H9 (cell line): Measurements from ENCODE around the gene PCDHGB1. TPM values are rescaled to one million over a fixed set of nuclear protein-coding genes. Genes with fewer than 3 reads are reported as not detected.

Experiments used
- DNase-seq: peaks from one replicate; pipeline ENCODE4 v3.0.0-alpha.2; 2017
- H2AFZ ChIP-seq: one replicate; pipeline ENCODE4 v1.6.1; 2013; ENCODE audit warnings: mild to moderate bottlenecking, low read length, control low read depth, moderate library complexity
- H2AK5ac ChIP-seq: 2 replicates; pipeline ENCODE4 v1.6.1; 2013; ENCODE audit warnings: low read length, control low read depth, mixed read lengths; ENCODE audit not compliant: insufficient read length
- H2BK120ac ChIP-seq: one replicate; pipeline ENCODE4 v1.6.1; 2013; ENCODE audit warnings: low read depth, mild to moderate bottlenecking, low read length, control low read depth, inconsistent platforms; ENCODE audit not compliant: poor library complexity, severe bottlenecking
- H2BK12ac ChIP-seq: 2 replicates; pipeline ENCODE4 v1.6.1; 2013; ENCODE audit warnings: low read length, control low read depth, mixed read lengths, low read depth; ENCODE audit not compliant: insufficient read length
- H2BK15ac ChIP-seq: 2 replicates; pipeline ENCODE4 v1.6.1; 2013; ENCODE audit warnings: low read depth, low read length, control low read depth
- H2BK20ac ChIP-seq: one replicate; pipeline ENCODE4 v1.6.1; 2013; ENCODE audit warnings: low read depth, mild to moderate bottlenecking, low read length, control low read depth, inconsistent platforms; ENCODE audit not compliant: poor library complexity, severe bottlenecking
- H2BK5ac ChIP-seq: 2 replicates; pipeline ENCODE4 v1.6.1; 2013; ENCODE audit warnings: low read length, control low read depth, mixed read lengths; ENCODE audit not compliant: insufficient read length
- H3K14ac ChIP-seq: 2 replicates; pipeline ENCODE4 v1.6.1; 2013; ENCODE audit warnings: low read length, control low read depth; ENCODE audit not compliant: insufficient read depth
- H3K18ac ChIP-seq: 2 replicates; pipeline ENCODE4 v1.6.1; 2013; ENCODE audit warnings: low read depth, mild to moderate bottlenecking, mixed read lengths, low read length, control low read depth; ENCODE audit not compliant: insufficient read length
- H3K23ac ChIP-seq: 2 replicates; pipeline ENCODE4 v1.6.1; 2013; ENCODE audit warnings: low read length, control low read depth, mixed read lengths, low read depth; ENCODE audit not compliant: insufficient read length
- H3K23me2 ChIP-seq: 2 replicates; pipeline ENCODE4 v1.6.1; 2013; ENCODE audit warnings: low read depth, mild to moderate bottlenecking, mixed read lengths, low read length, control low read depth; ENCODE audit not compliant: insufficient read length, poor library complexity, severe bottlenecking
- H3K27ac ChIP-seq: 2 replicates; pipeline ENCODE4 v1.5.1; 2013; ENCODE audit warnings: low read length, control low read depth, mixed read lengths, low read depth; ENCODE audit not compliant: insufficient read length
- H3K27me3 ChIP-seq: 2 replicates; pipeline ENCODE4 v1.6.1; 2013; ENCODE audit warnings: low read length, control low read depth, inconsistent platforms; ENCODE audit not compliant: insufficient read depth
- H3K4ac ChIP-seq: 2 replicates; pipeline ENCODE4 v1.6.1; 2013; ENCODE audit warnings: low read depth, mild to moderate bottlenecking, control low read depth, inconsistent platforms, low read length, moderate library complexity
- H3K4me1 ChIP-seq: 2 replicates; pipeline ENCODE4 v1.6.1; 2013; ENCODE audit warnings: low read length, control low read depth, inconsistent platforms; ENCODE audit not compliant: insufficient read depth
- H3K4me2 ChIP-seq: 2 replicates; pipeline ENCODE4 v1.6.1; 2013; ENCODE audit warnings: low read length, control low read depth, mixed read lengths; ENCODE audit not compliant: insufficient read length, insufficient read depth
- H3K56ac ChIP-seq: 2 replicates; pipeline ENCODE4 v1.6.1; 2013; ENCODE audit warnings: low read depth, mild to moderate bottlenecking, mixed read lengths, low read length, control low read depth; ENCODE audit not compliant: insufficient read length
- H3K79me1 ChIP-seq: 2 replicates; pipeline ENCODE4 v1.6.1; 2013; ENCODE audit warnings: low read depth, mild to moderate bottlenecking, moderate library complexity, low read length, control low read depth, inconsistent platforms; ENCODE audit not compliant: insufficient read depth, poor library complexity, severe bottlenecking
- H3K79me2 ChIP-seq: 2 replicates; pipeline ENCODE4 v1.6.1; 2013; ENCODE audit warnings: low read length, control low read depth, inconsistent platforms; ENCODE audit not compliant: insufficient read depth
- H3K9ac ChIP-seq: 2 replicates; pipeline ENCODE4 v1.6.1; 2013; ENCODE audit warnings: low read length, control low read depth, mixed read lengths; ENCODE audit not compliant: insufficient read length; ENCODE audit errors: extremely low read depth
- H3K9me3 ChIP-seq: one replicate; pipeline ENCODE4 v1.6.1; 2013; ENCODE audit warnings: low read depth, low read length, inconsistent platforms; ENCODE audit not compliant: control insufficient read depth
- H3T11ph ChIP-seq: one replicate; pipeline ENCODE4 v1.6.1; 2013; ENCODE audit warnings: mild to moderate bottlenecking, low read length, control low read depth, inconsistent platforms
- H4K20me1 ChIP-seq: one replicate; pipeline ENCODE4 v1.6.1; 2013; ENCODE audit not compliant: control insufficient read depth, insufficient read length, insufficient read depth
- H4K5ac ChIP-seq: 2 replicates; pipeline ENCODE4 v1.6.1; 2013; ENCODE audit warnings: low read depth, mild to moderate bottlenecking, mixed read lengths, low read length, control low read depth; ENCODE audit not compliant: insufficient read length
- H4K8ac ChIP-seq: replicated peaks from 2 replicates; pipeline ENCODE4 v1.6.1; 2013; ENCODE audit warnings: low read length, control low read depth, mixed read lengths, low read depth; ENCODE audit not compliant: insufficient read length
- H4K91ac ChIP-seq: 2 replicates; pipeline ENCODE4 v1.6.1; 2013; ENCODE audit warnings: low read depth, mild to moderate bottlenecking, moderate library complexity, mixed read lengths, low read length, control low read depth; ENCODE audit not compliant: insufficient read length
- H3K27ac Mint-ChIP-seq, 3 experiments: 2 replicates in 2 of 3; 3 replicates in 1 of 3; pipeline ENCODE4 v1.8.0; 2020 to 2021; ENCODE audit warnings: mixed read lengths in 3 of 3, mild to moderate bottlenecking in 1 of 3, moderate library complexity in 1 of 3
- H3K27me3 Mint-ChIP-seq: 2 replicates; pipeline ENCODE4 v1.8.0; 2021; ENCODE audit warnings: low read depth, mild to moderate bottlenecking, moderate library complexity, mixed read lengths
- H3K36me3 Mint-ChIP-seq, 3 experiments: 2 replicates in 2 of 3; 3 replicates in 1 of 3; pipeline ENCODE4 v1.8.0; 2020 to 2021; ENCODE audit warnings: low read depth in 3 of 3, mixed read lengths in 3 of 3; ENCODE audit not compliant: insufficient read depth in 1 of 3
- H3K4me1 Mint-ChIP-seq, 2 experiments: 2 replicates each; pipeline ENCODE4 v1.8.0; 2020; ENCODE audit warnings: mixed read lengths in 2 of 2
- H3K4me3 Mint-ChIP-seq, 2 experiments: 2 replicates in 1 of 2; 3 replicates in 1 of 2; pipeline ENCODE4 v1.8.0; 2020 to 2021; ENCODE audit warnings: mild to moderate bottlenecking in 2 of 2, mixed read lengths in 2 of 2, moderate library complexity in 1 of 2
- H3K9me3 Mint-ChIP-seq, 2 experiments: 2 replicates in 1 of 2; 3 replicates in 1 of 2; pipeline ENCODE4 v1.8.0; 2020; ENCODE audit warnings: mild to moderate bottlenecking in 2 of 2, mixed read lengths in 2 of 2, moderate library complexity in 1 of 2
- CTCF ChIP-seq: fragments of 200-600 bp; sonication (generic); conservative IDR thresholded peaks from 3 replicates; pipeline ENCODE4 v1.8.0; 2021; ENCODE audit warnings: antibody characterized with exemption, mild to moderate bottlenecking
- WGBS: extraction: QIAGEN DNeasy Blood & Tissue Kit; methylation state at CpG from one replicate; pipeline ENCODE4 v1.1.7; 2013; ENCODE audit warnings: missing lambda C conversion rate, low lambda C conversion rate, mixed read lengths; ENCODE audit not compliant: insufficient read length; ENCODE audit errors: extremely low coverage; 5-methylcytosine and 5-hydroxymethylcytosine counted together
- long read RNA-seq: library from polyadenylated mRNA; unstranded; transcript quantifications from one replicate; pipeline ENCODE4 v2.0.0, GENCODE V29; 2020
- total RNA-seq: library from RNA; stranded (reverse); gene quantifications from 2 replicates; pipeline ENCODE4 v1.2.1, GENCODE V29; 2021

The PCDHGB1 gene
- total RNA-seq, result 5.0 and 5.2 TPM in 2 replicates
- long read RNA-seq, transcript PCDHGB1-202 (1 exons, 2,592 nt), result major isoform, 10 of 12 reads
- long read RNA-seq, partial matches to known transcripts, result 0 of 12 reads
- long read RNA-seq, other reads (novel, unspliced or antisense), result 2 of 12 reads

DNA sequence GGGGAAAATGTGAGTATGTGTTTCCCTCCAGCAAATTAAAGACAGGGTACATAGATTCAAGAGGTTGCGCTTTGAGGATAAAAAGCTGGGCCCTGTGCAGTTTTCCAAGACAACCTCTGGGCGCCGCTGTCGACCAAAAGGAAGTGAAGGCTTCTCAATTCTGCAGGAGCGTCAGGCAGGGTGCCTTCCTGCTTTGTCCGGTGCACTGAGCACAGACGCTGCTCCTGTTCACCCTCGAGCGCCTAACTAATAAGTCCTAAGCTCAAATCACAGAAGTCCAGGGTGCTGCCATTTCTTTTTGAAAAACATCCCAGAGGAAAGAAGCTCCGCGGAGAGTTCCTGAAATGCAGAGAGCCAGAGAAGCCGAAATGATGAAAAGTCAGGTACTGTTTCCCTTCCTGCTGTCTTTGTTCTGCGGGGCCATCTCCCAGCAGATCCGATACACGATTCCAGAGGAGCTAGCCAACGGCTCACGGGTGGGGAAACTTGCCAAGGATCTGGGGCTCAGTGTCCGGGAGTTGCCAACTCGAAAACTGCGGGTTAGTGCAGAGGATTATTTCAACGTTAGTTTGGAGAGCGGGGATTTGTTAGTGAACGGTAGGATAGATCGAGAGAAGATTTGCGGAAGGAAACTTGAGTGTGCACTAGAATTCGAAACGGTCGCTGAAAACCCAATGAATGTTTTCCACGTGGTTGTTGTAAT, at the start of gene PCDHGB1:
TSS of gene PCDHGB1 (plus strand) at position 183 of the 703 bp plus-strand sequence. CDS start at position 345, 162 bp downstream.
- H3T11ph ChIP-seq, result no peak within 1 kb of the TSS
- peak within 1 kb of the TSS; percentile 32 for H3K4me2 ChIP-seq
- no peaks in the 10 kb centered on the region for H4K20me1 ChIP-seq
- H3K27me3 ChIP-seq, result no peaks in the 10 kb centered on the region
- H3K9ac ChIP-seq, result no peak within 1 kb of the TSS
- H3K23me2 ChIP-seq, result peaks cover 4% of the 10 kb centered on the region
- peak; percentile 83 for TF ChIP-seq CTCF
- no peak within 1 kb of the TSS for H3K4ac ChIP-seq
- H3K36me3 Mint-ChIP-seq, result peaks cover 14 to 60% (median 33%) of the 10 kb centered on the region in 3 experiments
- H3K27ac ChIP-seq, result no peak within 1 kb of the TSS
- WGBS, result 100% methylated on average over 6 of the region's 29 CpGs
- no peaks in the 10 kb centered on the region for H3K4me1 ChIP-seq
- no peak within 1 kb of the TSS for H3K23ac ChIP-seq
- no peak within 1 kb of the TSS for H4K8ac ChIP-seq
- no peak within 1 kb of the TSS for H2BK12ac ChIP-seq
- H2BK20ac ChIP-seq, result no peak within 1 kb of the TSS
- H4K5ac ChIP-seq, result no peak within 1 kb of the TSS
- no peak within 1 kb of the TSS for H4K91ac ChIP-seq
- peaks cover 6% of the 10 kb centered on the region in 2 experiments for H3K4me1 Mint-ChIP-seq
- H3K56ac ChIP-seq, result no peak within 1 kb of the TSS
- H3K27ac Mint-ChIP-seq, result peak within 1 kb of the TSS in 2 of 3 experiments; percentile 56 to 57; a peak in 2 of 7 replicates
- no peak within 1 kb of the TSS for H2BK15ac ChIP-seq
- peak; percentile 87 for DNase-seq
- no peak within 1 kb of the TSS for H2BK120ac ChIP-seq
- peaks cover 56 to 59% of the 10 kb centered on the region in 2 experiments for H3K9me3 Mint-ChIP-seq
- H2AFZ ChIP-seq, result peak within 1 kb of the TSS; percentile 92
- peak within 1 kb of the TSS; percentile 51 for H3K18ac ChIP-seq
- no peak within 1 kb of the TSS for H2AK5ac ChIP-seq
- H3K79me2 ChIP-seq, result no peaks in the 10 kb centered on the region
- peak within 1 kb of the TSS; percentile 81; the same call in 1 of the 2 replicates for H3K14ac ChIP-seq
- H3K4me3 Mint-ChIP-seq, result peak within 1 kb of the TSS in 1 of 2 experiments; percentile 72; a peak in 3 of 5 replicates
- no peak within 1 kb of the TSS for H2BK5ac ChIP-seq
- no peaks in the 10 kb centered on the region for H3K79me1 ChIP-seq
- peaks cover 16% of the 10 kb centered on the region for H3K9me3 ChIP-seq
- H3K27me3 Mint-ChIP-seq, result peaks cover 5% of the 10 kb centered on the region
